GM19043 (cell line): Measurements from ENCODE around the gene TRIM42.

Experiments
- ATAC-seq: cut with Tn5 transposase; IDR thresholded peaks from one replicate; pipeline ENCODE4 v1.9.1; 2021; ENCODE audit warnings: low read depth; ENCODE audit not compliant: unreplicated experiment

Gene TRIM42

GRCh38 chr3:140677764-140678163, at the start of gene TRIM42:
Gene TRIM42 (plus strand): TSS chr3:140678064. CDS start chr3:140678230, 166 bp downstream.
- no peak for ATAC-seq

GRCh38 chr3:140628606-140629005, 49.3 kb upstream of the TRIM42 start:
- no peak for ATAC-seq

- no peak for ATAC-seq
Measured at GRCh38 chr3:140629357-140630137, 48.3 kb upstream of the TRIM42 start.

- no peak for ATAC-seq
Measured at GRCh38 chr3:140630366-140630765, 47.5 kb upstream of the TRIM42 start.

GRCh38 chr3:140630866-140631265, 47.0 kb upstream of the TRIM42 start:
- no peak for ATAC-seq

GRCh38 chr3:140635276-140635675, 42.6 kb upstream of the TRIM42 start:
- no peak for ATAC-seq

- no peak for ATAC-seq
Measured at GRCh38 chr3:140636406-140637138, 41.3 kb upstream of the TRIM42 start.

- ATAC-seq: no peak
Measured at GRCh38 chr3:140651287-140651686, 26.6 kb upstream of the TRIM42 start.

- no peak for ATAC-seq
Measured at GRCh38 chr3:140655678-140656077, 22.2 kb upstream of the TRIM42 start.

GRCh38 chr3:140664111-140664510, 13.8 kb upstream of the TRIM42 start:
- no peak for ATAC-seq

GRCh38 chr3:140682586-140682985, 4.7 kb downstream of the TRIM42 start:
- no peak for ATAC-seq

GRCh38 chr3:140686128-140686527, 8.3 kb downstream of the TRIM42 start:
- ATAC-seq: no peak

GRCh38 chr3:140686948-140687347, 9.1 kb downstream of the TRIM42 start:
- ATAC-seq: no peak

GRCh38 chr3:140695361-140696061, 17.6 kb downstream of the TRIM42 start:
- ATAC-seq: no peak

- no peak for ATAC-seq
Measured at GRCh38 chr3:140699516-140700231, 21.8 kb downstream of the TRIM42 start.

GRCh38 chr3:140702281-140702680, 24.4 kb downstream of the TRIM42 start:
- no peak for ATAC-seq

GRCh38 chr3:140703496-140703895, 25.6 kb downstream of the TRIM42 start:
- no peak for ATAC-seq

- no peak for ATAC-seq
Measured at GRCh38 chr3:140704733-140705132, 26.9 kb downstream of the TRIM42 start.

GRCh38 chr3:140705954-140706353, 28.1 kb downstream of the TRIM42 start:
- ATAC-seq: no peak

- no peak for ATAC-seq
Measured at GRCh38 chr3:140706360-140706759, 28.5 kb downstream of the TRIM42 start.

- ATAC-seq: no peak
Measured at GRCh38 chr3:140708815-140709214, 31.0 kb downstream of the TRIM42 start.
